ENCODE results near the gene USP28.

The USP28 gene

DNA sequence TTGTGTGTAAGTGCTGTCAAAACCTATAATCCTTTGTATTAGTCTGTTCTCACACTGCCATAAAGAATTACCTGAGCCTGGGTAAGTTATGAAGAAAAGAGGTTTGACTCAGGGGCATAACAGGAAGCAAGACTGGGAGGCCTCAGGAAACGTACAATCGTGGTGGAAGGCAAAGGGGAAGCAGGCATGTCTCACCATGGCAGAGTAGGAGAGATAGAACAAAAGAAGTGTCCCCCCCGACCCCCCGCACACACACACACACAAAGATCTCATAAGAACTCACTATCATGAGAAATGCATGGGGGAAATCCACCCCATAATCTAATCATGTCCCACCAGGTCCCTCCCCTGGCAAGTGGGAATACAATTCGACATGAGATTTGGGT, 2.3 kb upstream of the USP28 start:
- no peak for DNase-seq (ENCODE audit: low spot score)

DNA sequence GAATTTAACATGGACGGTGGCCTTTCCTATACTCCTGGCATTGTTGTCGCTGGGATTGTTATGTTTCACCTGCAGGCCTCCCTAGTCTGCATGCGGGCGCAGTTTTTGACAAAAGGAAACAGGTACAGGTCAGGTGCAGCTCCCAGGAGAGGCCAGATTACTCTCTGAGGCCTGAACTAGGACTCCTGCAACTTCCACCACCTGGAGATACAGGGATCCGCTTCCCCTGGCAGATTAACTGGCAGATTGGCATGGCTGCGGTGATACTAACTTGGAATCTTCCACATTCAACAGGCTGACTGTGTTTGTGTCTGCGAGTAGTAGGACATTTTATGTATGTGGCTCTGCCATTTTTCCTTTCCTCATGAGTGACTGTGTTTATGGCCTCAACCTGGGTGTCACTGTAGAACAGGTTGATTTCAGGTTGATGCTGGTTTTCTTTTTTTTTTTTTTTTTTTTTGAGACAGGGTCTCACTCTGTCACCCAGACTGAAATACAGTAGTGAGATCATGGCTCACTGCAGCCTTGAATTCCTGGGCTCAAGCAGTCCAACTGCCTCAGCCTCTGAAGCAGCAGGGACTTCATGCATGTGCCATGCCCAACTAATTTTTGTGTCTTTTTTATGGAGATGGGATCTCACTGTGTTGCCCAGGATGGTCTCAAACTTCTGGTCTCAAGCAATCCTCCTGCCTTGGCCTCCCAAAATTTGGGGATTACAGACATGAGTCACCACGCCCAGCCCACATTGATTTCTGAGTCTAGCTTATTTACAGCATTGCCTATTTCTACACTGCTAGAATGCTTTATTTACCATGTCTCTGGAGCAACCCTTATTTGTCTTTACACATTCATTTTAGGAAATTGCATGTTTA, 1.7 kb upstream of the USP28 start:
- no peak for DNase-seq (ENCODE audit: low spot score)

DNA sequence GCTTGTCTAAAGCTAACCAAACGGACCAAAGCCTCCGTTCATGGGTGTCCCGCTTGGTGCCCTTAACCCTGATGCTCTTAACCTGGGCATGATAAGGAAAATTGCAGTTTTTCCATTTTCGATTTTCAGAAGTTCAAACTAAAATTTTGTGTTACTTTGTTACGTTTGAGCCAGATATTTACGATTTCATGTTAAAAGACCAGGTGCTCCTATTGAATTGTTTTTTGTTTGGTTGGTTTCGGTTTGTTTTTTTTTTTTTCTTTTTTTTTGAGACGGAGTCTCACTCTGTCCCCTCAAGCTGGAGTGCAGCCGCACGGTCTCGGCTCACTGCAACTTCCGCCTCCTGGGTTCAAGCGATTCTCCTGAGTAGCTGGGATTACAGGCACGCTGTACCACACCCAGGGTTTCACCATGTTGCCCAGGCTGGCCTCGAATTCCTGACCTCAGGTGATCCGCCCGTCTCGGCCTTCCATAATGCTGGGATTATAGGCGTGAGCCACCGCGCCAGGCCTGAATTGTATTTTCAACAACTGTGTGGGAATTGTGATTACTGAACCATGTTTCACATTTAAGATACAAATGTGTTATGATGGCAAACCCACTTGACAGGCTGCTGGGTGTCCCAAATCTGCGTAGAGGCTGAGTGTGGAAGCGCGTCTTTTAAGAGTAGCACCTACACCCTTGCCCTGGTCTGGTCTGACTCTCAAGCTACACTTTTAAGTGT, 864 bp upstream of the USP28 start:
- DNase-seq (ENCODE audit: low spot score): no peak

- DNase-seq (ENCODE audit: low spot score): no peak
Measured at GRCh38 chr11:113874581-113875233, 665 bp downstream of the USP28 start.

GRCh38 chr11:113874096-113874495, 1.3 kb downstream of the USP28 start:
- DNase-seq (ENCODE audit: low spot score): no peak

GRCh38 chr11:113873236-113873626, 2.1 kb downstream of the USP28 start:
- DNase-seq (ENCODE audit: low spot score): no peak

GRCh38 chr11:113871336-113871735, 4.0 kb downstream of the USP28 start:
- no peak for DNase-seq (ENCODE audit: low spot score)

DNA sequence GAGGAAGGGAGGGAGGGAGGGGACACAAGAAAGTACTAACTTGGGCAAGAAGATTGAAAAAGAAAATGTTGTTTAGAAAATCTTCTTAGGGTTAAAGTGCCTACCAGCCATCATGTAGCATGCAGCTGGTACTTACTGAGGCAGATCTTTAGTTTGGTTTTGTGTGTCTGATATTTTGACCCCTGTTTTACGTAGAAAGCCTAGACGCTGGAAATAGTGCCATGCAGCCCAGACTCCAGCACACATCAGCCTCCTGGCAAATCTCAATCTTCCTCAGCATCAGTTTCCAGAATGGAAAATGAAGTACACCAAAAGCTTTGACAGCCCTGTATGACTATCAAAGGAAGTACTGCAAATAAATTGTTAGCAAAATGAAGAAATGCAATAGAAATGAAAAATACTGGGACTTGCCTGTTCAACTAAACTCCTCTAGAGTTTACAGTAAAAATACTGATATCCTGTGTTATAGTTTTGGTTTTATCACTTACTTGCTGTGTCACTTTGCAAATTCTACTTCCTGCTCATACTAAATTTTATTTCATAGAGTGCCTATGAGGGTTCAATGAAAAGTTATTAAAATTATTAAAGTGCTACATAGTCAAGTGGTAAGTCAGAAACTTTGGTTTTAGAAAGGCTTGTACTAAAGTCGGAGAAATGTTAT, 7.4 kb downstream of the USP28 start:
- no peak for DNase-seq (ENCODE audit: low spot score)

GRCh38 chr11:113865873-113866272, 9.5 kb downstream of the USP28 start:
- no peak for DNase-seq (ENCODE audit: low spot score)

- DNase-seq (ENCODE audit: low spot score): no peak
Measured at GRCh38 chr11:113864410-113864809, 11.0 kb downstream of the USP28 start.

GRCh38 chr11:113862435-113862834, 12.9 kb downstream of the USP28 start:
- DNase-seq (ENCODE audit: low spot score): no peak

DNA sequence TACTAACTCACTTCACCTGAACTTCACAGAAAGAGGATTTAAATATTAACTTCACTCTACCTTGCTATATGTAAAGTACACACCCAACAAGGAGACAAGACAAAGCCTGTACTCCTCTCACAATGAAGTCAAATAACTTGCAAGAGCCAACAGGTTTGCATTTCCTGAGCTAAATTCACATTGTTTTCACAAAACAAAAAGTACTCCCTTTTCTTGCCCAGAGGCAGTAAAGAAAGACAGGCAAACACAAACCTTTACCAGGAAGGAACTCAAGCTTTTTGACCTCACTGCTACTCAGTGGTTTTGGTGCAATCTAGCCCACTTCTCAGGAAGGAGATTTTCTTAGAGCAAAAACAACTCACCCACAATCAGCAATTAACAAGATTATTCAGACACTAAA, 15.7 kb downstream of the USP28 start:
- DNase-seq (ENCODE audit: low spot score): no peak

GRCh38 chr11:113856966-113857759, 18.2 kb downstream of the USP28 start:
- no peak for DNase-seq (ENCODE audit: low spot score)

- DNase-seq (ENCODE audit: low spot score): no peak
Measured at GRCh38 chr11:113855803-113856202, 19.6 kb downstream of the USP28 start.

- no peak for DNase-seq (ENCODE audit: low spot score)
Measured at GRCh38 chr11:113850188-113850587, 25.2 kb downstream of the USP28 start.

DNA sequence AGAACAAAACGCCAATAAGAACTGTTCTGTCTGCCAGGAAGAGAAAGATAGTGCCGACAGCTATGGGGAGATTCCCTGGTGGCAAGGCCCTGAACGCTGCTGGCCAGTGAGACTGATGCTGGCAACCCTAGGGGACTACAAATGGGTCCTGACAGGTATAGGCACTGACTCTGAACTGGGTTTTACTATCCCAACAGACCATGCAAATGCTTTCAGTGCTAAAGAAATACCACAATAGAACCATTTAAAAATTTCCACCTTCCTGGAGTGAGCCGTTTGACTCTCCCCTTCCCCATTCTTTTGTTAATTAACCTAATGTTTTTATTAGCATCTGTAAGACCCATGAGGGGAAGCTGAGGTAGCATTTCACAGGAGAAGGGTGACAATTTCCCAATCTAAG, 25.7 kb downstream of the USP28 start:
- DNase-seq (ENCODE audit: low spot score): no peak

DNA sequence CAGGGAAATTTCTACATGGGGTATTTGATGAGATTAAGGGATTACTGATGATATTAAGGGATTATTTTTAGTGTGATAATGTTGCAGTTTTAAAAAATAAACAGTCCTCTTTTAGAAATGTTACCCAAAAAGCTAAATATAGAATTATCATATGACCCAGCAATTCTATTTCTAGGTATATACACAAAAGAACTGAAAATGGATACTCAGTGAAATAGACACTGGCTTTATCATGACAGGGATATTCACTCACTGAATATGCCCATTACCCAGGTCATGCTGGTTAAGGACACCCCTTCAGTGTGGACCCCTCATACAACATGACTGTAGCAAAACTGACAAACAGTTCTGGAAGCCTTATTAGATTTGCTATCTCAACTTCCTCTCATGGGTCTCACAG, 27.8 kb downstream of the USP28 start:
- DNase-seq (ENCODE audit: low spot score): no peak

DNA sequence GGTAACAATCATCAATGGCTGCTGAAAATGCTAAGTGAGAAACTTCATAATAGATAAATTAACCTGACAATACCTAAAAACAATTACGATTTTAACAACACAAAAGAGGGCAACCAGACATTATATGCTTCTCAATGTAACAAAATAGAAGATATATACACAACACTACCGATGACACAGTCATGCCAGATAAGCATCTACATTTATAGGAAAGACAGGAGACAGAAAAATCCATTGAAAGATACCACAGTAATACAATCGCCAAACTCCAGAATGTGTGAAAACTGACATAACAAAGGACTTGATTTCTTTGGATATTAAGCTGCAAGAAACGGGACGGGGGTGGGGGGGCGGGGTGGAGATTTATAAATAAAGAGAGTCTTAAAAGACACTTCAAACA, 28.3 kb downstream of the USP28 start:
- no peak for DNase-seq (ENCODE audit: low spot score)

DNA sequence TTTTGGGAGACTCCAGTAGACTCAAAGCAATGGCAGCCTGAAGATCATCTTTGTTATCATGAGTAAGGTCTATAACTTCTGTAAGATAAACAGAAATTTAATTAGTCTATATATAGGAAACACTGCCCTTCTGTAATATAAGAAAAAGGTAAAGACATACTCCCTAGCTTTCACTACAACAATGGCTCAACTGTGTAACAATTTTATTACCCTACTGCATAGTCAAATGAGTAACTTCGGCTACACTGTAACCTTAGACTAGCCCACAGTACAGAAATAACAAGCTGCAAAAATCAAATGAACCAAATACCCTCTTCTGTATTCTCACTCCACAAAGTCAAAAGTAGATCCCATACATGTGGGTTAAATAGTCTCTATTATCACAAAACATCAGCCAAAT, 33.7 kb downstream of the USP28 start:
- no peak for DNase-seq (ENCODE audit: low spot score)

GRCh38 chr11:113840932-113841664, 34.3 kb downstream of the USP28 start:
- DNase-seq (ENCODE audit: low spot score): no peak

GRCh38 chr11:113839842-113840241, 35.5 kb downstream of the USP28 start:
- no peak for DNase-seq (ENCODE audit: low spot score)
